ENCODE measurements around the gene OR52N2. TPM values are rescaled to one million over a fixed set of nuclear protein-coding genes. Genes with fewer than 3 reads are reported as not detected.

Gene OR52N2
- polyA plus RNA-seq, 1 donor from 2014 or later = not detected

DNA sequence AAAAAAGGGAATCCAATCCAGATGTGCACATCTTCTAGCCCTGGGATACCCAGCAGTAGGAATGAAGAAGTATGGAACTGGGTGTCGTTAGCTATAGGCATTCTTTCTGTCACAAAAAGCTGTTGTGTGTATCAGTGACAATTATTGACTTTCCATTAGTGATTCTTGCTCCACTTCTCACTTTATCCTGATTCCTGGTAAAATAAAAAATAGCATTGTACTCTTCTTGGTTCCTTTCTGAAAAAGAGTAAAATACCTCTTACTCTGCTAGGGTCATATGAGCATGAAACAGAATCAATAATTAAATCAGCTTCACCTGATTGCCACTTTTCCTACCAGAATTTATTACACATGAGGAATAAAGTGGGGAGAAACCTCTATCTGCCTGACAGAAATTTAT is 33.1 kb downstream of the OR52N2 start, which contains the start of gene OR52E6:
OR52E6 (minus strand) TSS at position 101 of the 400 bp plus-strand sequence; CDS start at position 101, 0 bp downstream.
- H3K4me3 Mint-ChIP-seq = no peak within 1 kb of the TSS
- peaks cover 2% of the 10 kb centered on the region for H3K27me3 Mint-ChIP-seq
- H3K36me3 Mint-ChIP-seq = peaks cover 3% of the 10 kb centered on the region
- peaks cover 0 to 5% (median 4%) of the 10 kb centered on the region in 3 donors for H3K9me3 Mint-ChIP-seq
- H3K27ac Mint-ChIP-seq = no peak within 1 kb of the TSS
- no peaks in the 10 kb centered on the region for H3K4me1 Mint-ChIP-seq

DNA sequence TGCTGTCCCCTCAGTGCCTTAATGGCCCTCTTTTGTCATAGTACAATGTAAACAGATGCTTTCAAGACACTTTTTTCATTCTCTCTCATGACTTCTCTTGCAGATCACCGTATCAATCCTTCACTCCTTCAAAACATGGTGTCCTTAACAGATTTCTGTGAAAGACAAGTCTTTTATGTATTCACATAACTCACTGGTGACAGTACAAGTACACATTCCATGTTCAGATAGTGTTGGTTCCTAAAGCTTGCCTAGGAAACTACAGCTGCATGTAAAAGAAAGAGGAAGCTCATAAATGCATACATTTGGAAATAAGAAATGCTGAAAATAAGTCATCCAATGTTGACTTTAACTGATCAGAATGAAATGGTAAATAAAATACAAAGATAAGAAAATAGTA is 38.0 kb downstream of the OR52N2 start:
- H3K4me1 Mint-ChIP-seq = no peaks in the 10 kb centered on the region
- H3K9me3 Mint-ChIP-seq = peaks cover 0 to under 1% (median 0%) of the 10 kb centered on the region in 3 donors
- no peak overlapping the region for H3K27ac Mint-ChIP-seq
- H3K27me3 Mint-ChIP-seq = no peaks in the 10 kb centered on the region
- H3K4me3 Mint-ChIP-seq = no peak overlapping the region
- no peaks in the 10 kb centered on the region for H3K36me3 Mint-ChIP-seq

- H3K27ac Mint-ChIP-seq = no peak overlapping the region
- H3K4me1 Mint-ChIP-seq = no peaks in the 10 kb centered on the region
- H3K4me3 Mint-ChIP-seq = no peak overlapping the region
- no peaks in the 10 kb centered on the region for H3K27me3 Mint-ChIP-seq
- peaks cover 0 to 2% (median 0%) of the 10 kb centered on the region in 3 donors for H3K9me3 Mint-ChIP-seq
- no peaks in the 10 kb centered on the region for H3K36me3 Mint-ChIP-seq
These were observed 39.0 kb downstream of the OR52N2 start for GRCh38 chr11:5847711-5848110.

DNA sequence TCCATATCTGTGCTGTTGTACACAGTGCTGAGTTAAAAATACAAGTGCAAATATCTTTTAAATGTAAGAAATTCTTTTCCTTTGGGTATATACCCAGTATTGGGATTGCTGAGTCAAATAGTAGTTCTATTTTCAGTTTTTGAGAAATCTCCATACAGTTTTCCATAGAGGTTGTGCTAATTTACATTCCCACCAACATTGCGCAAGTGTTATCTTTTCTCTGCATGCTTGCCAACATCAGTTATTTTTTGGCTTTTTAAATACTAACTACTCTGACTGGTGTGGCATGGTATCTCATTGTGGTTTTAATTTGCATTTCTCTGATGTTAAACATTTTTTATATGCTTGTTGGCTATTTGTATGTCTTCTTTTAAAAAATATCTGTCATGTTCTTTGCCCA is 42.3 kb downstream of the OR52N2 start:
- Mint-ChIP-seq H3K4me1 (no peaks in the 10 kb centered on the region), H3K27ac (no peak overlapping the region), H3K27me3 (no peaks in the 10 kb centered on the region), H3K4me3 (no peak overlapping the region), H3K36me3 (no peaks in the 10 kb centered on the region), H3K9me3 (peaks cover 0 to 3% (median 2%) of the 10 kb centered on the region in 3 donors)

GRCh38 chr11:5857590-5857989 is 48.9 kb downstream of the OR52N2 start, which contains the start of gene OR52E8:
OR52E8 (minus strand) TSS chr11:5857690; CDS start chr11:5857690, 0 bp downstream.
- Mint-ChIP-seq H3K4me1 (no peaks in the 10 kb centered on the region), H3K27me3 (no peaks in the 10 kb centered on the region), H3K27ac (no peak within 1 kb of the TSS), H3K4me3 (no peak within 1 kb of the TSS), H3K36me3 (no peaks in the 10 kb centered on the region), H3K9me3 (peaks cover 0 to 3% (median 0%) of the 10 kb centered on the region in 3 donors)

- no peaks in the 10 kb centered on the region for H3K4me1 Mint-ChIP-seq
- no peak overlapping the region for H3K27ac Mint-ChIP-seq
- H3K36me3 Mint-ChIP-seq = no peaks in the 10 kb centered on the region
- H3K27me3 Mint-ChIP-seq = no peaks in the 10 kb centered on the region
- peaks cover 0 to 4% (median 4%) of the 10 kb centered on the region in 3 donors for H3K9me3 Mint-ChIP-seq
- H3K4me3 Mint-ChIP-seq = no peak overlapping the region
These were observed 57.1 kb downstream of the OR52N2 start for GRCh38 chr11:5865826-5866225.

Other genes with a start within 250 kb of the OR52N2 start
- gene OR52B6, start 228.0 kb upstream of the OR52N2 start, polyA plus RNA-seq = not detected
- gene TRIM6, start 212.3 kb upstream of the OR52N2 start, polyA plus RNA-seq = not detected
- 22.9 TPM for gene TRIM34, start 183.9 kb upstream of the OR52N2 start, polyA plus RNA-seq
- 4.5 TPM for gene TRIM5, start 123.8 kb upstream of the OR52N2 start, polyA plus RNA-seq
- gene TRIM22, start 119.1 kb upstream of the OR52N2 start, polyA plus RNA-seq = 210 TPM
- not detected for gene OR56B1, start 72.5 kb upstream of the OR52N2 start, polyA plus RNA-seq
- 0.75 TPM for gene OR52N4, start 54.7 kb upstream of the OR52N2 start, polyA plus RNA-seq
- not detected for gene OR52N5, start 25.6 kb upstream of the OR52N2 start, polyA plus RNA-seq
- gene OR52N1, start 17.7 kb upstream of the OR52N2 start, polyA plus RNA-seq = not detected
- not detected for gene OR52E6, start 33.0 kb downstream of the OR52N2 start, polyA plus RNA-seq
- not detected for gene OR52E8, start 48.8 kb downstream of the OR52N2 start, polyA plus RNA-seq
- not detected for gene OR52E4, start 71.7 kb downstream of the OR52N2 start, polyA plus RNA-seq
- not detected for gene OR52E5, start 84.3 kb downstream of the OR52N2 start, polyA plus RNA-seq
- not detected for gene OR56A3, start 133.3 kb downstream of the OR52N2 start, polyA plus RNA-seq
- gene OR56A5, start 159.6 kb downstream of the OR52N2 start, polyA plus RNA-seq = not detected
- gene OR52L1, start 178.1 kb downstream of the OR52N2 start, polyA plus RNA-seq = not detected
- not detected for gene OR56A4, start 198.0 kb downstream of the OR52N2 start, polyA plus RNA-seq
- not detected for gene OR56A1, start 221.8 kb downstream of the OR52N2 start, polyA plus RNA-seq

Measured in IgD-negative memory B cell (primary cell).